HG03095 (cell line): ENCODE results near the gene SEMA5A.

Experiments
- ATAC-seq: cut with Tn5 transposase; IDR thresholded peaks from one replicate; pipeline ENCODE4 v1.9.1; 2021; ENCODE audit warnings: moderate library complexity; ENCODE audit not compliant: unreplicated experiment

The SEMA5A gene

DNA sequence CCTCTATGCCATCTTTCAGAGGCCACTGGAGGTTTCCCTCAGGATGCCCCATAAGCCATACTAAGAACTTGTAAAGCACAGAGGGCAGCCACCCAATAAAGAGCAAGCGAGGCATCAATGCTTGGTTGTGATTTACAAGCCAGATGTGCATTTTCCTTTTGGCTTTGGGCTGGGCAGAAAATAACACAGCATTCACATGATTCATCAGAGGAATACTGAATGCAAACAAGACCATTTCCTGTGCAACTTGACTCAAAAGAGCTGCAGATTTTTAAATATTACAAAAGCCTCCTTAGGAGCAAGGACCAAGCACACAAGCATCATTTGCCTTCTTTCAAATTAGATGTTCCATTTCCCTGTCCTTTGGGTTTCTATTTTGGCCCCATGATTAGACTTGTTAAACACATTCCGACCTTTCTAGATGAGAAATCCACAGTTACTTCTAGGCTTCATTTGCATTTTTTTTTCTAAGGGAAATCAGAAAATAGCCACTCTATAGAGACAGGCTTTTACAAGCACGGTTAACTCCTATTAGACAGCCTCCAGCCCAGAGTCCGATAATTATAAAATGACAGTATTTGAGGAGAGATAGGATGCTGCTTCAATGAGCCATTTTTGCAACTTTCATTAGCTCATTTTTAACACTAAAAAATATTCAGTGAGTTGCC is 207.8 kb downstream of the SEMA5A start:
- ATAC-seq = no peak

- no peak for ATAC-seq
These were observed 209.9 kb downstream of the SEMA5A start for GRCh38 chr5:9335754-9336495.

- no peak for ATAC-seq
These were observed 210.6 kb downstream of the SEMA5A start for GRCh38 chr5:9335269-9335668.

DNA sequence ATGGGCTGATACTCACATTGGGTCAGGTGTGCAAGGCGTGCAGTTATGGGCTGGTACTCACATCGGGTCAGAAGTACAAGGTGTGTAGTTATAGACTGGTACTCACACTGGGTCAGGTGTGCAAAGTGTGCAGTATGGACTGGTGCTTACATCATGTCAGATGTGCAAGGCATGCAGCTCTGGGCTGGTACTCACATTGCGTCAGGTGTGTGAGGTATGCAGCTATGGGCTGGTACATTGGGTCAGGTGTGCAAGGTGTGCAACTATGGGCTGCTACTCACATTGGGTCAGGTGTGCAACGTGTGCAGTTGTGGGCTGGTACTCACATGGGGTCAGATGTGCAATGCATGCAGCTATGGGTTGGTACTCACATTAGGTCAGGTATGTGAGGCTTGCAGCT is 213.8 kb downstream of the SEMA5A start:
- ATAC-seq = no peak

DNA sequence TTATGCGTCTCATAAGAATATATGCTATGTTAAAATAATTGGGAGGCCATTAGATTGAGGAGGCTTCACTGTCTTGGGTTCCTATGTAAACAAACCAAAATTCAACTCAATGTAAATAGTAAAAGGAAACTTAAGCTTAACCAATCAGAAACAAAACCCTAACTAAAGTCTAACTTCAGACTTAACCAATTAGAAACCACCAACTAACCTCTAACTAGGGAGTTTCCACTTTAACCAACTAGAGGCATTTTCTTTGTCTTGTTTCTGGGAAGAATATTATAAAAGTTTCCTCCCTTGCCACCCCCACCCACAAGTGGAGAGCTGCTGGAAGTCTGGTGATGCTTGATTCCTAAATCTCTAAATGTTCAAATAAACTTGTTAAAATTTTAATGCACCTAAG is 214.5 kb downstream of the SEMA5A start:
- ATAC-seq = no peak

DNA sequence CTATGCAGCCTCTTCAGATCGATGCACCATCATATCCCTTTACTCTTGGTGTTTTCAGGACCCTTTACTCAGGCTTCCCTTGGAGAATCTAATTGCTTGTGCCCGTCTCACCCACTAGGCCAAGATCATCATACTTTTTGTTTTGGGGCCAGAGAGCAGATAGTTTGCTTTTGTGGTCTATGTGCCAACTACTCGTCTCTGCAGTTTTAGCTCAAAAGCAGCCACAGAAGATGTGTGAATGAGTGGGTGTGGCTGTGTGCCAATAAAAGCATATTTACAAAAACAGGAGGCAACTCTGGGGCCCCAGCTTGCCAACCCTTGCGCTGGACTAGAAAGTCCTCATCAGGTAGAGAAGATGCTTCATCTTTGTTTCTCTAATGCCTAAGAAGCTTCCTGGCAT is 216.8 kb downstream of the SEMA5A start:
- no peak for ATAC-seq

GRCh38 chr5:9325549-9325948 is 220.3 kb downstream of the SEMA5A start:
- no peak for ATAC-seq

- ATAC-seq = no peak
These were observed 221.4 kb downstream of the SEMA5A start for GRCh38 chr5:9324348-9325077.

- no peak for ATAC-seq
These were observed 225.2 kb downstream of the SEMA5A start for GRCh38 chr5:9320652-9321051.

- ATAC-seq = no peak
These were observed 227.8 kb downstream of the SEMA5A start for GRCh38 chr5:9318031-9318430.

- ATAC-seq = no peak
These were observed 229.1 kb downstream of the SEMA5A start for GRCh38 chr5:9316733-9317132.

DNA sequence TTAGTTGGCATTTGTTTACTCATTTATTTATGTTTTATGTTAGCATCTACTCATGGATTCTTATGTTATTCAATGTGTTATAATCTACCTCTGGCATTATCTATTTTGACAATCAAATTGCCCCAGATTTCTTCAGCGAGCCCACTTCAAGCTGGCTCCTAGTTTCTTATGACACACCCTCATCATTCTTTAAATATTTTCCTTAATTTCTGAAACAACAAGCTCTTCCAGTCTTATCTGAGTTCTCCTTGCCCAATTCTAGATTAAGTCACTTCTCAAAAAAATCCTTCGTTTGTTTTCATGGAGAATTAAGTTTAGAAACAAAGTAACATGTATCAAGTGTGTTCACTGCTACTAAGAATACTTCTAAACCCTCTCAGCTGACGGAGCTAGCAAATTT is 229.8 kb downstream of the SEMA5A start:
- ATAC-seq = no peak

DNA sequence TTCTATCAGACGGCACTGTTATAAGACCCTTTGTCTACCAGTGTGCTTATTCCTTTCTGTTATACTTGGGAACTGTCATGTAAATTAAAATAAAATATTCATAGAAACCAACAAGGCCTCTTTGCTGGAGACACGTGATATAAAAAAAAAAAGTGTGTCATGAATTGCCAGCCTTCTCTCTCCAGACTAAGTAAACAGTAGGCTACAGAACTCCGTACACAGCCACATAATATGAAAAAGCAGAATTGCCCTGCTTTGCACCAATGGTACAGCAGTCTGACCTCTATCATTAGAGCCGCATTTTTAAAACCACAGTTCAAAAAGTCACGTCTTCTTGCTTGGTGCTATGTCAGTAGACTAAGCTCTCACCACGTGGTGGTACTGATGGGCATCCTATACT is 231.3 kb downstream of the SEMA5A start:
- ATAC-seq = no peak

- no peak for ATAC-seq
These were observed 232.1 kb downstream of the SEMA5A start for GRCh38 chr5:9313751-9314150.

- ATAC-seq = no peak
These were observed 238.7 kb downstream of the SEMA5A start for GRCh38 chr5:9307150-9307549.

DNA sequence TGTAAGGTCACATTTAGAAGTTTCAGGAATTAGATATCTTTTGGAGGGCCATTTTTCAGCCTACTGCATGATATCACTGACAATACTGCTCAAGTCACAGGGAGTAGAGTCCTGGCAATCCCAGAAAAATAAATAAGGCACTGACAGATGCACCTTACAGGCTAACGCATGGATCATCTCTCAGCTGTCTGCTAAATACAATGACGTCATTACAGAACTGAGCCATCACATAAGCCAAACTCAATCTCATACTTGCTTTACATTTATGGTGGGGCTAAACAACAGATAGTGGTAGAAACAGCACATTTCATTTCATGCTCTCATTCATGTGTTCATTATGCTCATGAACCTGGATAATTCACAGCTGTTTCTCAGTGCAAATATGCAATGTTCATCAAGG is 243.7 kb downstream of the SEMA5A start:
- ATAC-seq = no peak

DNA sequence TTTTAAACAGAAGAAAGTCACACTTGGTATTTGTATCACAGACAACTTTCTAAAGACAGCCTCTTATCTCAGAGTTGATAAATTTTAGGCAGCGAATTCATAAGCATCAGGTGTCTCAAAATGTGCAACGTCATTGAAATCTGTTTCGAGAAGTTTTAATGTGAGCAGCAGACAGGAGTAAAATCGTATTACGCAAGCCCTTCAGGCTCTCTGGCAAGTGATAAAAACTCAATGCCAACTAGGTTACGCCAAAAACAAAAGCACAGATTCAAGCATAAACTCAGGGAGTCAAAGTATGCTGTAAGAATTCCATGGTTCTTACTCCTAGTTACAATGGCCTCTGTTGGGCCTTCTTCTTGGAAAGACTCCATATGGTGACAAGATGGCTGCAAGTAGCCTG is 244.7 kb downstream of the SEMA5A start:
- ATAC-seq = no peak

DNA sequence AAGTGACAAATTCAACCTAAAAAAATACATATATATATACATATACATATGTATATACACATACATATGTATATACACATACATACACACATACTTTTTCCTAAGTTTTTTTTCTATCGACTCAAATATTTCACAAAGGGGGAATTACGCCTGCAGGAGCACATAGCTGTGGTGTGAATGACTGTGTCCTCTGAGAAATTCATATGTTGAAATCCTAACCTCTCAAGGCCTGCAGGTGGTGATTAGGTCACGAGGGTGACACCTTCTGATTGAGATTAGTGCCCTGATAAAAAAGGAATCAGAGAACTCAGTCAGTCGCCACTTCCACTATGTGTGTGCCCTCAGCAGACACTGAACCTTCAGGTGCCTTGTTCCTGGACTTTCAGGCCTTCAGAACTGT is 248.7 kb downstream of the SEMA5A start:
- ATAC-seq = no peak

GRCh38 chr5:9295466-9295801 is 250.4 kb downstream of the SEMA5A start:
- ATAC-seq = no peak

GRCh38 chr5:9294793-9295465 is 250.9 kb downstream of the SEMA5A start:
- ATAC-seq = no peak

DNA sequence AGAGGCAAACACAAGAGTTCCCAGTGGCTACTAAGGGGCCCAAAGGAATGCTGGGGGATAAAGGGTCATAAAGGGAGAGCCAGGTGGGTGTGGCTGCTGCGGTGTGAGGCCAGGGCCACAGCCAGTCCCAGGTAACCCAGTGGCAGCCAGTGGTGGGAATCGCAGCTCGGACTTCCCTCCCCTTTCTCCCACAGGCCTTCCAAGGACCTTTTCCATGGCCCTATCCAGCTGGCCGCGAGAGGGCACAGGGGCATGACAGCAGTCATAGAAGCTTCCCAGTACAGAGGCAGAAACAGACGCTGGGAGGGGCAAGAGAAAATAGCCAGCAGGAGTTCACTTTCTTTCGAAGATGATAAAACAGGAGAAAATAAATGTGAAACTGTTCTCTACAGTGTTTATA is 257.6 kb downstream of the SEMA5A start:
- ATAC-seq = no peak
